ENCODE measurements around the gene ATP2B2.

Gene ATP2B2

GRCh38 chr3:10492364-10493201, 12.8 kb downstream of the ATP2B2 start:
- DNase-seq, result no peak

- DNase-seq, result no peak
These were observed 15.5 kb downstream of the ATP2B2 start for GRCh38 chr3:10489746-10490483.

- DNase-seq, result no peak
These were observed 17.3 kb downstream of the ATP2B2 start for GRCh38 chr3:10487988-10488633.

GRCh38 chr3:10485806-10486205, 19.6 kb downstream of the ATP2B2 start:
- DNase-seq, result no peak

DNA sequence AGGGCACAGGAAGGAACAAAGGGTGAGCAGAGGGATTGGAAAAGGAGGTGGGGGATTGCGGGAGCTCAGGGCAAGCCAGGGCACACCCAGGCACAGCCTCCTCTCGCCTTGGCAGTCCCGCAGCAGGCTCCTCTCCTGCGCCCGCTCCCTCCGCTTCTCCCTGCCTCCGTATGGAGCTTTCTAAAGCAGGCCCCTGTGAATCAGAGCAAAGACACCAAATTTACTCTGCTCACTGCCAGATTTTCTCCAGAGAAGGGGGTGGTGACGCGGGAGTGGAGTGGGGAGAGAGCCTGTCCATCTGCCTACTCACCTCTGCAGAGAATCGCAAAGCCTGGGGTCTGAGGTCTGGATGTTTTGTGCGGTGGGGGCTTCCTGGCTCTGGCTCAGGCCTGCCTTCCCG, 20.0 kb downstream of the ATP2B2 start:
- no peak for DNase-seq

GRCh38 chr3:10484709-10485108, 20.7 kb downstream of the ATP2B2 start:
- DNase-seq, result no peak

- no peak for DNase-seq
These were observed 21.6 kb downstream of the ATP2B2 start for GRCh38 chr3:10483686-10484345.

- DNase-seq, result no peak
These were observed 22.1 kb downstream of the ATP2B2 start for GRCh38 chr3:10483364-10483675.

DNA sequence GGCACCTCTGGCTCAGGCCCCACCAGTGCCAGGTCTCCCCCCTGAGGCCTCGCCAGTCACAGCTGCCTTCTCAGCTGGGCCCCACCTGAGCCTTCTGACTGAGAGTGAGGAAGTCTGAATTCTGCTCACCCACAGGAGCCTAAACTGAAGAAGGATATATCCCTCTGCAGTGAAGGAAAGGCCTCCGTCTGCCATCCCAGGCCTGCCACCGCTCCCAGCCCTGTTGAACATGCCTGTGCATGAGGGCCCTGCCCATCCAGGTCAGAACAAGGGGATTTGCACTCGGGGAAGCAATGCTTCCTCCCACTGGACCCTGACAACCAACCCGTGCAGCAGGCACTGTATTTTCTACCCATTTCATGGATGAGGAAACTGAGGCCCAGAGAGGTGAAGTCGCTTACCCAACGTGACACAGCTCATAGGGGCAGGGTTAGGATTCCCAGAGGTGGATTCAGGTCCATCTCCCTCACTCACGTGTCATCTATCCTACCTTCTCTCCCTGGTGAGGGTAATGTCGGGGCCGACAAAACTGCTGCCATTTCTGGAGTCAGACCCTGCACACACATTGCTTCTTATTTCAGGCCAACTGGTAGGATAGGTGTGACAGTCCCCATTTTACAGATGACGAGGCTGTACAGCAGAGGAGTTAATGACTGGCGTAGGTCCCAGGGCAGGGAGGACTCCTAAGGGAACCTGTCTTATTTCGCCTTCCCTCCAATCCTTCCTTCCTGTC, 22.6 kb downstream of the ATP2B2 start:
- no peak for DNase-seq

DNA sequence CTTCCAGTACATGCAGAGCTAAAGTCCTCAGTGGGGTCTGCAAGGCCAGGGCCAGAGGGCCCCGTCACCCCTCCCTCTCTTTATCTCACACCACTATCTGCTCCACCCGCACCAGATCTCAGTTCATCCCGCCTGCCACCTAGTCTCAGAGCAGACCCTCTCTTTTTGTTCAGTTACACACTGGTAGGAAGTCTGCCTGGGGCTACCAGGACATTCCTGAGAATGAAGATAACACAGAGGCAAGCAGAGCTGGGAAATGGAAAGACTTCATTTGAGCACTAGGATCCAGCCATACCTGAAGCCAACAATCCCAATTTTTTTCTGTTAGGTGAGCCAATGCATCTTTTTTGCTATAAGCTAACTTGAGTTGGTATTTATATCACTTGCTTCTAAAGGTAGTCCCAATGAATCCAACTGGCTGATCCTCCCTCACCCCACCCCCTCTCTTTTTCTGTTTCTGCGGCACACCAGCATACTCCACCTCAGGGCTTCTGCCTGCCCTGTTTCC, 24.5 kb downstream of the ATP2B2 start:
- no peak for DNase-seq

DNA sequence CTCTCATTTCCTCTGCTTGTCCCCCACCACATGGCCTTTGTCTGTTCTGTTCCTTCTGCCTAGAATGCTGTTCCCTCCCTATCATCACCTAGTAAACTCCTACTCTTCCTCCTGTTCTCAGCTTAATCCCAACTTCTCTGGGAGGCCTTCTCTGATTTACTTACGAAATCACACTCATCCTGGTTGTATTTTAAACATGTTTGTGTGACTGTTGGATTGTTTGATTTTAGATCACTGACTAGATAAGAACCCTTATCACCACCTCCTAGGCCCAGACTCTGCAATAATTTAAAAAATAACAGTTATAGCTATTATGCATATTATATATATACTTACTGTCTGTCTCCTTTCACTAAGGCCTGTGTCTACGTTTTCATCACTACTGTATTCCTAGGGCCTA, 26.1 kb downstream of the ATP2B2 start:
- no peak for DNase-seq

GRCh38 chr3:10475983-10476382, 29.4 kb downstream of the ATP2B2 start:
- no peak for DNase-seq

GRCh38 chr3:10474847-10475246, 30.5 kb downstream of the ATP2B2 start:
- DNase-seq, result no peak

- no peak for DNase-seq
These were observed 31.1 kb downstream of the ATP2B2 start for GRCh38 chr3:10474275-10474646.

DNA sequence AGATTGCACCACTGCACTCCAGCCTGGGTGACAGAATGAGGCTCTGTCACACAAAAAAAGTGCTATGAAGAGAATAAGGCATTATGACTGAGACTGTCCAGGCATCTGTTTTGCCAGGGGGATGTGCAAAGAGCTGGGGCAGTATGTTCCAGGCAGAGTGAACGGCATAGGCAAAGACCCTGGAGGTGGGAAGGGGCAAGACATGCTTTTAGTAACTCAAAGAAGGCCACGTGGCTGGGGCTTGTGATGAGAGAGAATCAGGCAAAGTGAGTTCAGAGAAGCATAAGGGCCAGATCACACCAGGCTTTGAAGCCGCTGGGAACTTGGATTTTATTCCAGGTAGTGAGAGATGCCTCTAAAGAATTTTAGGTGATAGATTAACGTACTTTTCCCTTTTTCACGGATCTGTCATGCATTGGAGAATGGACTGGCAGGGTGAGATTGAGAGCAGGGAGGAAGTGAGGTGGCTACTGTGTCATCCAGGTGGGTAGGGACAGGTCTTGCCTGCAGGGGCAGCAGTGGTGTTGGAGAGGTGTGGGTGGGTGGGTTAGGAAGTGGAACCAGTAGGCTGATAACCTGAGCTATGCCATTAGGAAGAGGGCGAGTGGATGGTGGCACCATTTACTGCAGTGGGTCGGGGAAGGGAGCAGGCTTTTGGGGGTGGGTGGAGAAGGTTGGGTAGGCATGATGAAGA, 31.7 kb downstream of the ATP2B2 start:
- no peak for DNase-seq

DNA sequence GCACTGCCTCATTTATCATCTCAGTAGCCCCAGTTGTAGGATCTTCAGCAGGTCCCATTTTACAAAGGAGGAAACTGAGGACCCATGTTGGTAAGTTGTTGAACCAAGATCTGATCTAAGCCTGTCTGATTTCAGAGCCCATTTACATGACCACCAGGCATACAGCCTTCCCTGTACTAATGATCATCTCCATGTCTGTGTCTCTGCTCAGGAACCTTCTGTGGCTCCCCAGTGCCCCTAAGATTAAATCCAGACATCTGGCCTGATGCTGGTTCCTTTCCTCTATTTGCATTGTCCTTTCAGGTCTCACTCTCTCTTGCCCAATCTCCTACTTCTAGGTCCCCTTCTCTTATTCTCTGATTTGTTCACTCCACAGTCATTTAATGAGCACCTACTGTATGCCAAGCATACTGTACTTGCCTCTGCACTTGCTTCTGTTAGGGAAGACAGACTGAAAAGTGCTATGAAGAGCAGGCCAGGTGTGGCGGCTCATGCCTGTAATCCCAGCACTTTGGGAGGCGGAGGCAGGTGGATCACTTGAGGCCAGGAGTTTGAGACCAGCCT, 32.4 kb downstream of the ATP2B2 start:
- no peak for DNase-seq

DNA sequence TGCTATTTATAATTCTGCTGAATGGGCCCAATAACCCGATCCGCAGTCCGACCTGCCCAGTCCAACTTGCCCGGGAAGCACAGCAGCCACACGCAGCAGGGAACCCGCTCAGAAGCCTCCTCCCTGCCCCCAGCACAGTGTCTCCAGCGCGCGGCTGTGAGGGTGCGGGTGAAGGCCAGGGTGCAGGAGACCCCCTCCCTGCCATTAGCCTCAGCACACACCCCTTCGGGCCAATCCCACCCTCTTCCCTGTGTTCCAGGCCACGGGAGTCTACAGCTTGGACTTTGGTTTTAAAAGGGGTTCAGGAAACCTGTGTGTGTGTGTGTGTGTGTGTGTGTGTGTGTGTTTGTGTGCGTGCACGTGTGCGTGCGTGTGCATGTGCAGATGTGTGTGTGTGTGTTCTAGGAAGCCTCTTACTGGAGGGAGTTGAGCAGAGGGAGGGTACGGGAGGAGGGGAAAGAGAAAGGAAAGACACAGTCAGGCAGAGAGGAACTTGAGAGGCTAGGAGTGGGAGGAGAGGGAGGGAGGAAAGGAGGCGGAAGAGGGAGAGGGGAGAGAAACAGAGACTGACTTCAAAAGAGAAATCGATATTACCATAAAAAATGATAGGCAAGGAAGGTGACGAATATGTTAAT, 34.2 kb downstream of the ATP2B2 start:
- DNase-seq, result no peak

DNA sequence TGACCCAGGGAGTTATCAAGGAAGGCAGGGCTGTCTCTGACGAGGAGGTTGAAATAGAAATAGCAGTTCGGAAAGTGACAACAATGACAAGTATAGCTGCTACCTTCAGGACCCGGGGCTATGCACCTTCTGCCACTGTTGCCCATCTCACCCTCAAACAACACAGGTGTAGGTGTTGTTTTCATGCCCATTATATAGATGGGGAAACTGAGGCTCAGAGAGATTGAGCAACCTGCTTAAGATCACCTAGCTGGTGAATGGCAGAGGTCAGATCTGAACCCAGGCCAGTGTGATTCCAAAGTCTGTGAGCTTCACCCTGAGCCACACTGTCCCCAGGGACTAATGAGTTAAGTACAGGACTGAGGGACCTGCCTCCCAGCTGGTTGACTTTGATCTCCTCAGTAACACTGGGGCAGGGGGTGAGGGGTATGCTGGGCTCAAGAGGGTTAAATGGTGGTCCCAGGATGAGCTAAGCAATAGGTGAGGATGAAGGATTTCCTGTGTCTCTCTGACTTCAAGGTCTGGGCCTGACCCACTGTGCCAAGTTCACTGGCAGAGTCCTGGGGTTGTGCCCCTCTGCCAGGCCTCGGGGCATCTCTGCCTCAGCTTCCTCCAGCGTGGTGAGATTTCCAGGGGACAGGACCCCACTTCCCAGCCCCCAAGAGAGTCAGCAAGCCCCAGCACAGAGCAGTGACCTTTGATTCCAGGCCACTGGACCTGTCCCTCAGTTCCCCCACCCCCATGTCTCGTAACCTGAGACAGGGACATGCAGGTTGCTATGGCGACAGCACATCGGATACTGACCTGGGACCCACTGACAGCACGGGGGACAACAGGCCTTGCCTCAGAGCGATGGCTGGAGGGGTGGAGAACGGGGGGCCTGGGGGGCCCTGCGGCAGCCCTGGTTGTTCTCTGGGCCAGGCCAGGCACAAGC, 35.0 kb downstream of the ATP2B2 start:
- no peak for DNase-seq

DNA sequence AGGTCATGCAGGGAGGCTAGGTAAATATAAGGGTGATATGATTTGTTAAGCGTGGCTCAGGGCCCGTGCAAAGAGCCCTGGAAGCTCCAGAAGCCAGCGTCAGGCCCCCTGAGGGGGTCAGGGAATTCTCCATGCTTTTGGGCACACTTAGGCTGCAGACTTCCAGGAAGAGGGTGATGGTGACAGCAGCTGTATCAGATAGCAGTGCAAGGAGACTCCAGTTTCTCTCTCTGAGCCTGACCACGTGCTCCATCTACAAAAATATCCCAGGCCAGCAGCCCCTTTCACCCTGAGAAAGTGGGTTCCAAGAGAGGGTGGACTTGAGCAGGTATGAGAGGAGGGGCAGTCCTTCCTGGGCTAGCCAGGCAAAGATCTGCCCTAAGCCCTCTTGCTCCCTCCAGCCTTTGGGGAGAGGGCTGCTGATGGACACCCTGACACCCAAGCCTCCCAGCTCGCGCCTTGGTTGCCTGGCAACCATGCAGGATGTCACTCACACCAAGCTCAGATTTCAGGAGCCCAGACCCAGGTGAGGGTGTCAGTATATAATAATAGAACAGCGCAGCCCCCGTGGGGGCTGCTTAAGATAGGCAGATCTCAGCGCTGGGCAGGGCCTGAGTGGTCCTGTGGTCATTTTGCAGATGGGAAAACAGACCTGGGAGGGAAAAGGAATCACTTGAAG, 35.8 kb downstream of the ATP2B2 start:
- DNase-seq, result no peak
